DOHH2 (cell line): Measurements from ENCODE around the gene CHST3.
"Not testable (repeated sequence)": the region's sequence is repeated elsewhere in the genome, so short reads cannot be mapped to it uniquely, and the experiment has no call there.

Experiments
- H3F3A ChIP-seq: fragments of 200-600 bp; sonication (generic), shearing (Covaris generic); 2 replicates; pipeline ENCODE4 v1.6.0; 2016; ENCODE audit warnings: antibody characterized with exemption, mild to moderate bottlenecking; ENCODE audit not compliant: control insufficient read depth, insufficient read depth
- H3K27ac ChIP-seq: fragments of 200-600 bp; sonication (generic); 2 replicates; pipeline ENCODE4 v1.5.1; 2014; ENCODE audit warnings: low read depth, mild to moderate bottlenecking, low read length, moderate library complexity
- H3K27me3 ChIP-seq: fragments of 200-600 bp; sonication (generic); 2 replicates; pipeline ENCODE4 v1.6.1; 2014; ENCODE audit warnings: mild to moderate bottlenecking, low read length, mixed read lengths; ENCODE audit not compliant: control insufficient read depth
- H3K36me3 ChIP-seq: fragments of 200-600 bp; sonication (generic); 2 replicates; pipeline ENCODE4 v1.6.1; 2014; ENCODE audit warnings: mild to moderate bottlenecking, low read length, moderate library complexity, mixed read lengths; ENCODE audit not compliant: control insufficient read depth
- H3K4me1 ChIP-seq: fragments of 200-600 bp; sonication (generic); 2 replicates; pipeline ENCODE4 v1.6.1; 2014; ENCODE audit warnings: mild to moderate bottlenecking, low read length, mixed read lengths; ENCODE audit not compliant: control insufficient read depth
- H3K4me2 ChIP-seq: fragments of 200-600 bp; sonication (generic); 2 replicates; pipeline ENCODE4 v1.6.0; 2014; ENCODE audit warnings: mild to moderate bottlenecking, low read length, moderate library complexity
- H3K4me3 ChIP-seq: fragments of 200-600 bp; sonication (generic); 2 replicates; pipeline ENCODE4 v1.5.1; 2014; ENCODE audit warnings: mild to moderate bottlenecking, low read length, mixed read lengths
- H3K79me2 ChIP-seq: fragments of 200-600 bp; sonication (generic); 2 replicates; pipeline ENCODE4 v1.6.1; 2014; ENCODE audit warnings: mild to moderate bottlenecking, low read length, mixed read lengths; ENCODE audit not compliant: control insufficient read depth
- H3K9me2 ChIP-seq: fragments of 200-600 bp; sonication (generic); replicated peaks from 2 replicates; pipeline ENCODE4 v1.6.1; 2014; ENCODE audit warnings: mild to moderate bottlenecking, low read length, mixed read lengths; ENCODE audit not compliant: control insufficient read depth
- H3K9me3 ChIP-seq: fragments of 200-600 bp; sonication (generic); 2 replicates; pipeline ENCODE4 v1.6.1; 2014; ENCODE audit warnings: antibody characterized with exemption, low read length, mixed read lengths; ENCODE audit not compliant: control insufficient read depth, insufficient read depth
- H4K20me1 ChIP-seq: fragments of 200-600 bp; sonication (generic); 2 replicates; pipeline ENCODE4 v1.6.0; 2014; ENCODE audit warnings: low read depth, mild to moderate bottlenecking, antibody characterized with exemption, low read length, moderate library complexity; ENCODE audit not compliant: control insufficient read depth, insufficient read depth
- CTCF ChIP-seq: fragments of 200-600 bp; sonication (generic); IDR thresholded peaks from one replicate; pipeline ENCODE4 v1.5.1; 2014; ENCODE audit warnings: antibody characterized with exemption, mild to moderate bottlenecking, low read depth, low read length; ENCODE audit not compliant: poor library complexity, severe bottlenecking
- EZH2phosphoT487 ChIP-seq: fragments of 200-600 bp; sonication (generic); IDR thresholded peaks from 2 replicates; pipeline ENCODE4 v1.6.1; 2017; ENCODE audit warnings: borderline replicate concordance, mild to moderate bottlenecking, antibody characterized with exemption, low read length, moderate library complexity, mixed read lengths

The CHST3 gene

GRCh38 chr10:71984126-71984808 is 20.1 kb downstream of the CHST3 start:
- no peaks in the 10 kb centered on the region for H3K4me1 ChIP-seq
- peaks cover 57% of the 10 kb centered on the region for H3K27me3 ChIP-seq
- H3K9me3 ChIP-seq: no peaks in the 10 kb centered on the region
- no peaks in the 10 kb centered on the region for H3K36me3 ChIP-seq
- no peaks in the 10 kb centered on the region for H3K79me2 ChIP-seq
- H4K20me1 ChIP-seq: no peaks in the 10 kb centered on the region
- no peak for TF ChIP-seq CTCF
- TF ChIP-seq EZH2phosphoT487: no peak
- no peaks in the 10 kb centered on the region for H3F3A ChIP-seq
- no peak overlapping the region for H3K4me2 ChIP-seq
- H3K9me2 ChIP-seq: no peaks in the 10 kb centered on the region
- H3K27ac ChIP-seq: no peak overlapping the region
- H3K4me3 ChIP-seq: no peak overlapping the region

- Histone ChIP-seq H4K20me1 (no peaks in the 10 kb centered on the region), H3K9me3 (no peaks in the 10 kb centered on the region), H3K9me2 (no peaks in the 10 kb centered on the region), H3K79me2 (no peaks in the 10 kb centered on the region), H3K4me1 (no peaks in the 10 kb centered on the region), H3K4me2 (no peak overlapping the region), H3K4me3 (no peak overlapping the region), H3K36me3 (no peaks in the 10 kb centered on the region), H3F3A (no peaks in the 10 kb centered on the region), H3K27me3 (peaks cover 57% of the 10 kb centered on the region), H3K27ac (no peak overlapping the region)
- TF ChIP-seq CTCF (no peak), EZH2phosphoT487 (no peak)
Measured at GRCh38 chr10:71984809-71985388, 20.7 kb downstream of the CHST3 start.

GRCh38 chr10:71985542-71986250 is 21.5 kb downstream of the CHST3 start:
- Histone ChIP-seq H3K9me3 (no peaks in the 10 kb centered on the region), H3K27ac (no peak overlapping the region), H3K9me2 (no peaks in the 10 kb centered on the region), H3K4me3 (no peak overlapping the region), H3K4me1 (no peaks in the 10 kb centered on the region), H3F3A (no peaks in the 10 kb centered on the region), H3K79me2 (no peaks in the 10 kb centered on the region), H3K27me3 (peaks cover 52% of the 10 kb centered on the region), H4K20me1 (no peaks in the 10 kb centered on the region), H3K4me2 (no peak overlapping the region), H3K36me3 (no peaks in the 10 kb centered on the region)
- TF ChIP-seq EZH2phosphoT487 (no peak), CTCF (no peak)

- not testable (repeated sequence) for H3K4me1 ChIP-seq
Measured at GRCh38 chr10:71988895-71989294, 24.7 kb downstream of the CHST3 start.

More at GRCh38 chr10:71988895-71989294, 24.7 kb downstream of the CHST3 start:
- H3K27ac ChIP-seq, H3F3A ChIP-seq, H3K4me2 ChIP-seq, H3K4me3 ChIP-seq, H3K36me3 ChIP-seq, H4K20me1 ChIP-seq, H3K79me2 ChIP-seq, H3K9me2 ChIP-seq, H3K9me3 ChIP-seq: not testable (repeated sequence)
- H3K27me3 ChIP-seq: peaks cover 31% of the 10 kb centered on the region
